ENCODE data around the gene CPSF3.

DNA sequence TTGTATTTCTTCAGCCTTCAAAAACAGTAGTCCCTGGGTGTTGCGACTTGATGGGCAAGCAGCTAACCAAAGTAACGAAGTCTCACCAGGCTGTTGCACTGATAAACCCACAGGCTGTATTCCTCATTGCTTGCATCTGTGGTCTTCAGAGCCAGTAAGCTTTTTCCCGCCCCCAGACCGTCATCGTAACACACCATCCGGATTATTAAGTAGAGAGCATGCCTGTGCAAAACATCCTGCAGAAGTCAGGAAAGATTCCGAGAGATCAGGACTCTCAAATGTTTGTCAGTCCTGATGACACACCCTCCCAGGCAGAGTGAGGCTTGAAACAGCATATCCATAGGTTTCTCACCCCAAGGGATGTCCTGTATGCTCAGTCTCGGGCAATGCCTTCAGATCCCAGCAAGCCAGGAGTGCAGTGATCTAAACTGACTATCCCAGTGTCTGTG is 16.1 kb upstream of the CPSF3 start:
- TF ChIP-seq RAD21 (IDR thresholded peaks at IDR 0.05; ENCODE audit: low read depth), result no peak
- TF ChIP-seq EP300 (IDR thresholded peaks at IDR 0.05; ENCODE audit: borderline replicate concordance), result no peak

Measured in Ishikawa (cell line).